Vagina (tissue), 2 donors: ENCODE results near the gene MYH11.

Experiments
- POLR2A ChIP-seq, 2 donors: fragments of 450-650 bp; IDR thresholded peaks; one replicate each; pipeline ENCODE4 v1.6.1; 2017; ENCODE audit warnings: antibody characterized with exemption in 2 of 2, mild to moderate bottlenecking in 2 of 2, moderate library complexity in 2 of 2
- POLR2AphosphoS5 ChIP-seq, 2 donors: sonication (generic); formaldehyde crosslinking; IDR thresholded peaks; one replicate each; pipeline ENCODE4 v1.9.0; 2017; ENCODE audit warnings: antibody characterized with exemption in 2 of 2, mild to moderate bottlenecking in 2 of 2, low read depth in 1 of 2; ENCODE audit not compliant: insufficient read depth in 1 of 2
- TF ChIP-seq, protein P1 (sequence below), 3 experiments: fragments of 450-650 bp in 2 of 3; fragments of 200-600 bp in 1 of 3; sonication (generic) in 1 of 3; IDR thresholded peaks; one replicate each; pipeline ENCODE4 v1.5.1; 2017 to 2019; ENCODE audit warnings: antibody characterized with exemption in 3 of 3, mild to moderate bottlenecking in 2 of 3, moderate library complexity in 2 of 3

DNA sequence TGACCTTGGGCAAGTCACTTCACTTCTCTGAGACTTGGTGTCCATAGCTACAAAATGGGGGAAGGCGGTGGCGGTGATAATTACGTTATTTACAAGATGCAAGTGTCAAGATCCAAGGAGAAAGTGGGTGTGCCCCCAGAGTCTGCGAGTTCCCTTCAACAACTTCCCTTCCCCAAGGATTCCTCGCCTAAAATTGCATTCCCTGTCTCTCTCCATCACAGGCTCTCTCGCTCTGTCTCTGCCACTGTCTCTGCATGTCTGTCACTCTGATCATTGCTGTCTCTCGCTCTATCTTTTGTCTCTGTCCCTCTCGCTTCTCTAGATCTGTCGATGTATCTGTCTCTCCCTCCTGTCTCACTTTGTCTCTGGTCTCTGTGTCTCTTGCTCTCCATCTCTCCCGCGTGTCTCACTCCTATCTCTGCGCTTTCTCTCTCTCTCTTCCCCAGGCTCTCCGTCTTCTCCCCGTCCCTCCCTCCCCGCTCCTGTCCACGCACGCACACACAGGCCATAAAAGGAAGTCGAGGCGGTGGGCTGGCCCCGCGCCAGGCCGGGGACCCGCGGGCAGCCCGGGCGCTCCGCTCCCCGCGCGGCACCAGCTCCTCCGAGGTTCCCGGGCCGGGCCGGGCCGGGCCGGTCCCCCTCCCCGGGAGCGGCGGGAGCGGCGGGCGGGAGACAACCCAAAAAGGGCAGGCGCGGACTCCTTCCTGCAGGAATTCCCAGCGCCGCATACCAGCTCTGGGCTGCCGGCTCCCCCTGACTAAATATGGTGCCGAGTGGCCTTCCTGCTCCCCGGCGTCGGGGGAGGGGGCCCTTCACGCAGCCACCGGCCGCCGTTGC lies 1.1 kb upstream of the MYH11 start:
- TF ChIP-seq, protein P1, sequence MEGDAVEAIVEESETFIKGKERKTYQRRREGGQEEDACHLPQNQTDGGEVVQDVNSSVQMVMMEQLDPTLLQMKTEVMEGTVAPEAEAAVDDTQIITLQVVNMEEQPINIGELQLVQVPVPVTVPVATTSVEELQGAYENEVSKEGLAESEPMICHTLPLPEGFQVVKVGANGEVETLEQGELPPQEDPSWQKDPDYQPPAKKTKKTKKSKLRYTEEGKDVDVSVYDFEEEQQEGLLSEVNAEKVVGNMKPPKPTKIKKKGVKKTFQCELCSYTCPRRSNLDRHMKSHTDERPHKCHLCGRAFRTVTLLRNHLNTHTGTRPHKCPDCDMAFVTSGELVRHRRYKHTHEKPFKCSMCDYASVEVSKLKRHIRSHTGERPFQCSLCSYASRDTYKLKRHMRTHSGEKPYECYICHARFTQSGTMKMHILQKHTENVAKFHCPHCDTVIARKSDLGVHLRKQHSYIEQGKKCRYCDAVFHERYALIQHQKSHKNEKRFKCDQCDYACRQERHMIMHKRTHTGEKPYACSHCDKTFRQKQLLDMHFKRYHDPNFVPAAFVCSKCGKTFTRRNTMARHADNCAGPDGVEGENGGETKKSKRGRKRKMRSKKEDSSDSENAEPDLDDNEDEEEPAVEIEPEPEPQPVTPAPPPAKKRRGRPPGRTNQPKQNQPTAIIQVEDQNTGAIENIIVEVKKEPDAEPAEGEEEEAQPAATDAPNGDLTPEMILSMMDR (IDR thresholded peaks at IDR 0.05), result no peak
- no peak for TF ChIP-seq POLR2A (IDR thresholded peaks at IDR 0.05)
- TF ChIP-seq POLR2AphosphoS5 (IDR thresholded peaks at IDR 0.05; ENCODE audit: insufficient read depth in 1 of 2, low read depth in 1 of 2), result no peak
